ENCODE measurements around the gene GALNT14.

Gene GALNT14

DNA sequence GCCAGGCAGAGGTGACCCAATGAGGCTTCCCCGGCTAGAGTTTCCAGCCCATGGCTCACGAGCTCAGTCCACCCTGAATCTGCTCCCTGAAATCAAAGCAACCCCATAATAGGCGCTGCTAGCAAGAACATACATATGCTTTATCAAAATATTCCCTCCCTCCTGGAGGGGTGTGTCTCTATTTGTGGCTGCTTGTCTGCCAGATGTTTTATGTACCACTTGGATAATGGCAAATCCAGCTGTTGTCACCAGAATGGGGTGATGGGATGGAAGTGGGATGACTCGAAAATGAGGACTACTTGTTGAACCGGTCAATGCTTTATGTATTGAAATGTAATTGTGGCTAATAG is 152.0 kb downstream of the GALNT14 start:
- H3K27ac ChIP-seq, result no peak overlapping the region
- TF ChIP-seq CTCF (IDR thresholded peaks at IDR 0.05), result no peak
- TF ChIP-seq ZFX (IDR thresholded peaks at IDR 0.05; ENCODE audit: borderline replicate concordance), result no peak

GRCh38 chr2:30985493-30986230 is 152.6 kb downstream of the GALNT14 start:
- no peak overlapping the region for H3K27ac ChIP-seq
- TF ChIP-seq CTCF (IDR thresholded peaks at IDR 0.05) (no peak), ZFX (IDR thresholded peaks at IDR 0.05; ENCODE audit: borderline replicate concordance) (no peak)

GRCh38 chr2:30984148-30984547 is 154.1 kb downstream of the GALNT14 start:
- no peak for TF ChIP-seq ZFX (IDR thresholded peaks at IDR 0.05; ENCODE audit: borderline replicate concordance)
- TF ChIP-seq CTCF (IDR thresholded peaks at IDR 0.05), result no peak
- H3K27ac ChIP-seq, result no peak overlapping the region

GRCh38 chr2:30981510-30981909 is 156.7 kb downstream of the GALNT14 start:
- H3K27ac ChIP-seq, result no peak overlapping the region
- no peak for TF ChIP-seq ZFX (IDR thresholded peaks at IDR 0.05; ENCODE audit: borderline replicate concordance)
- TF ChIP-seq CTCF (IDR thresholded peaks at IDR 0.05), result no peak

- TF ChIP-seq CTCF (IDR thresholded peaks at IDR 0.05), result no peak
- TF ChIP-seq ZFX (IDR thresholded peaks at IDR 0.05; ENCODE audit: borderline replicate concordance), result no peak
- no peak overlapping the region for H3K27ac ChIP-seq
Measured at GRCh38 chr2:30981096-30981495, 157.1 kb downstream of the GALNT14 start.

DNA sequence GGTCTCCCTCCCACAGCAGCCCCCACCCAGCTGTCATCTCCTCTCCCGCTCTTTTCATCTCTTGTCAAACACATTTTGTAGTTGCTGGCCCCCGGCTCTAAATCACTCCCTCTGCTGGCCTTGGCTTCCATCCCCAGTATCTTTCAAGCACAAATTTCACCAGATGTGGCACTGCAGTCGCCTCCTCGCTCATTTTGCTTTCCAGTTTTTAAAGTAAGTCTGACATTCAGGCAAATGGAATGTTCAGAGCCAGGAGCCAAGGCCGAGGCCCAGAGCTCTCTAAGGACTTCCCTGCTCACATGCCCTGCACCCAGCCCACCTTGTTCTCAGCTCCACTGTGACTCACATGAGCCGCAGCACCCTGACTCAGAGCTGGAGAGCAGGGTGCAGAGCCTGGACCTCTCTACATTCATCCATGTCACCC is 158.4 kb downstream of the GALNT14 start:
- TF ChIP-seq ZFX (IDR thresholded peaks at IDR 0.05; ENCODE audit: borderline replicate concordance), result no peak
- H3K27ac ChIP-seq, result no peak overlapping the region

- H3K27ac ChIP-seq, result no peak overlapping the region
- TF ChIP-seq ZFX (IDR thresholded peaks at IDR 0.05; ENCODE audit: borderline replicate concordance), result no peak
- no peak for TF ChIP-seq CTCF (IDR thresholded peaks at IDR 0.05)
Measured at GRCh38 chr2:30978854-30979253, 159.4 kb downstream of the GALNT14 start.

GRCh38 chr2:30978044-30978443 is 160.2 kb downstream of the GALNT14 start:
- TF ChIP-seq CTCF (IDR thresholded peaks at IDR 0.05), result no peak
- no peak for TF ChIP-seq ZFX (IDR thresholded peaks at IDR 0.05; ENCODE audit: borderline replicate concordance)
- no peak overlapping the region for H3K27ac ChIP-seq

Data from 22Rv1 (cell line).